Measurements from ENCODE around the gene AMH.

Gene AMH

GRCh38 chr19:2247433-2248101 is 1.6 kb upstream of the AMH start:
- FAIRE-seq (no peak), DNase-seq (ENCODE audit: insufficient read length, low spot score) (no peak)

- DNase-seq (ENCODE audit: insufficient read length, low spot score) (no peak), FAIRE-seq (no peak)
These were observed 750 bp upstream of the AMH start for GRCh38 chr19:2248136-2249009.

DNA sequence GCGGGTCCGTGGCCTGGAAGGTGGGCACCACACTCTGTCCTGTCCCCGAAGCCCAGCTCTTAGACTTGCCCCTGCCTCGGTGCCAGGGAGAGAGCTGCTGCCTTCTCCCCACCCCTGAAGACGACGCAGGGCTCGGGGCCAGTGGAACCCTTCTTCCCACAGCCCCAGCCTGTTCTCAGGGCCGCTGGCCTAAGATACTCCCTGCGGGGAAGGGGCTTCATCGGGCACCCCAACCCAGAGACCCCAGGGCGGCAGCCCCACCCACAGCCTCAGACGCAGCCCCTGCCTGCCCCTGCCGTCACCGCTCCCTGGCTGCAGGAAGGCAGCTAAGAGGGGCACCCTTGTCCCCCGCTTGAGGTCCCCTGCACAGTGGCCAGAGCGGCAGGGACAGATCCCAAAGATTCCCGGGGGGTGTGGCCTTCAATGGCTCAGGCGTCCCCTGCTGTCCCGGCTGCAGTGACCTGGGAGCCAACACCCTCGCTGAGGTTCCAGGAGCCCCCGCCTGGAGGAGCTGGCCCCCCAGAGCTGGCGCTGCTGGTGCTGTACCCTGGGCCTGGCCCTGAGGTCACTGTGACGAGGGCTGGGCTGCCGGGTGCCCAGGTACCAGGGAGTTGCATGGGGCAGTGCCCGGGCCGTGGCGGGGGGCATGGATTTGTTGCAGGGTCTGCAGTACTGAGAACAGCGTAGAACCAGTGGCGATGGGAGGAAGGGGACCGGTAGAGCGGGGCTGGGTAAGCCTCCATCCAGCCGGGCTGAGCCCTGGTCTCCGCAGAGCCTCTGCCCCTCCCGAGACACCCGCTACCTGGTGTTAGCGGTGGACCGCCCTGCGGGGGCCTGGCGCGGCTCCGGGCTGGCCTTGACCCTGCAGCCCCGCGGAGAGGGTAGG is 1.0 kb downstream of the AMH start:
- FAIRE-seq = no peak
- no peak for DNase-seq (ENCODE audit: insufficient read length, low spot score)

DNA sequence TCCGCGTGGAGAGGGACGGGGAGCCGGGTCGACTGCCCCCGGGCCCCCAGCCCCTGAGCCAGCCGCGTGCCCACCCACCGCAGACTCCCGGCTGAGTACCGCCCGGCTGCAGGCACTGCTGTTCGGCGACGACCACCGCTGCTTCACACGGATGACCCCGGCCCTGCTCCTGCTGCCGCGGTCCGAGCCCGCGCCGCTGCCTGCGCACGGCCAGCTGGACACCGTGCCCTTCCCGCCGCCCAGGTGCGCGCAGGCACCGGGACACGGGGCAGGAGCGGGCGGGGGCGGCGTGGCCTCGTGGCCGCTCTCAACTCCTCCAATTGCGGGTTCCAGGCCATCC is 1.6 kb downstream of the AMH start:
- DNase-seq (ENCODE audit: insufficient read length, low spot score) (no peak), FAIRE-seq (no peak)

- FAIRE-seq = no peak
- no peak for DNase-seq (ENCODE audit: insufficient read length, low spot score)
These were observed 2.3 kb downstream of the AMH start for GRCh38 chr19:2251106-2252054.

- FAIRE-seq (no peak), DNase-seq (ENCODE audit: insufficient read length, low spot score) (no peak)
These were observed 3.1 kb downstream of the AMH start for GRCh38 chr19:2252055-2252796.

GRCh38 chr19:2252797-2253105 is 3.6 kb downstream of the AMH start:
- no peak for DNase-seq (ENCODE audit: insufficient read length, low spot score)
- FAIRE-seq = no peak

DNA sequence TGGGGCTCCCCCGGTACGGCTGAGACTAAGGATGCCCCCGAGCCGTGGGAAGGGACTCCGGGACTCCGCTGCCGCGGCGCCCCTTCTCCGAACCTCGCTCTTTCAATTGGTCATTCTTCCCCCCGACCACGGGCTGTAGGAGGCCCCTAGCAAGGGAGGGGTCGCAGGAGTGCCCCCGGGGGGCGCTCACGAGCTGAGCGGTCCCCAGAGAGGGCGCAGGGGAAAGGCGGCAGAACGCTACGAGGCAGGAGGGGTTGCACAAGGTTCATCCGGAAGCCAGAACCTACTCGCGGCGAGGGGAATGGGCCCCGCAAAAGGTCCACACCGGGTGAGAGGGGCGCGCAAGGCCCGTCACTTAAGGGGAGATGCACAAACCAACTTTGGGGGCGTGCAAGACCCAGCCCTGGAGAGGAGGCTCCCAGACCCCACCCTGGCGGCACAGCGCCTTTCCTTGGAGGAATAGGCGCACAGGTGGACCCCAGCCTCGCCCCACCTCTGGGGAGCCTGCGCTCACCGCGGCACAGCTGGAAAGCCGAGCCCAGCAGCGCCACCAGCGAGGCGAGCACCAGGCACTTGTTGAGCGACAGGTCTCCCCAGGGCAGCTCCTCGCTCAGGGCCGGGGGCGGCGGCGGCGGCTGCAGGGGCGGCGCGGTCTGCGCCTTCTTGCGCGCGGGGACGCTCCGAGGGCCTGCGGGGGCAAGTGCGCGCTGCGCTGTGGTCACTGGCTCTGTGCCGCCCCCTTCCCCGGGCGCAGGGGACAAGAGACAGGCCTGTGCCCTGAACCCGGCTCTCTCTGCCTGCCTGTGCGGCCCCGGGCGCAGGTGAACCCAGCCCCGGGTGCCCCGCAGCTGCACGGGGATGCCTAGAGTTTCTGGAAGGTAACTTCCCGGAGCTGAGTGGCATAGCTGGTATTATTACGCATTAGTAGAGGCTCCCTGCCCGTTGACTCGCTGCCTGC is 4.3 kb downstream of the AMH start:
- DNase-seq (ENCODE audit: insufficient read length, low spot score) (no peak), FAIRE-seq (no peak)

- FAIRE-seq = no peak
These were observed 5.1 kb downstream of the AMH start for GRCh38 chr19:2254064-2254872.

DNA sequence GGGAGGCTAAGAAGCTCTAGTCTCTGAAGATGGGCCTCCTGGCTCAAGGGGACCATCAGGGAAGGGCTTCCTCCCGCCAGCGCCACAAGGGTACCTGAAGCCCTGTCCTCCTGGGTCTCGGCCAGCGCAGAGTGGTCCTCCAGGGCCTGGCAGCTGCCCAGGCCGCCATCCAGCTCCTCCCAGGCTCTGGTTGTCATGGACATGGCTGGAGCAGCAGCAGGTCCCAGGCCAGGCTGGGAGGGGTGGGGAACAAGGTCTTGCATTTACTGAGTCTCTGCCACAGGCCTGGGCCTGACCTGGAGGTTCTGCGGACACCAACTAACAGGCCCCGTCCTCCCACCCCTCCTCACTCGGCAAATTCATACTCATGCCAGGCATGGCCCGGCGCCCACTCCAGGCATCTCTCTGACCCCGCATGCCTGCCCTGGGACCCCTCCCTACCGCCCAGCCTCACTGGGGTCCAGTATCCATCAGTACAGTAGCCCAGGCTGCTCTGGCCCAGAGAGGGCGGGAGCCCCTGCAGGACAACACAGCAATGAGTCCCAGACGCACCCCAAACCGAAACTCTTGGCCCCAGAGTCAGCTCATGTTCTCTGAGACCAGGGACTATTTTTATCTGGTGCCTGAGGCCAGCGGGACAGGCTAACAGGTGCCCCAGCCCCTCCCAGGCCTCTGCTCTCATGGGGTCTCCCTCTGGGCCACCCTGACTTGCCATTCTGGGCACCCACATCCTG is 6.2 kb downstream of the AMH start:
- FAIRE-seq = no peak
- DNase-seq (ENCODE audit: insufficient read length, low spot score) = no peak

More at GRCh38 chr19:2254064-2254872, 5.1 kb downstream of the AMH start:
- DNase-seq (ENCODE audit: insufficient read length, low spot score) = no peak

- no peak for FAIRE-seq
- DNase-seq (ENCODE audit: insufficient read length, low spot score) = no peak
These were observed 7.0 kb downstream of the AMH start, which contains the start of gene JSRP1 for GRCh38 chr19:2255982-2256685. JSRP1 (minus strand) TSS chr19:2256417; CDS start chr19:2255314, 1,103 bp downstream.

- FAIRE-seq (no peak), DNase-seq (ENCODE audit: insufficient read length, low spot score) (no peak)
These were observed 10.2 kb downstream of the AMH start for GRCh38 chr19:2259336-2259735.

- FAIRE-seq = no peak
- DNase-seq (ENCODE audit: insufficient read length, low spot score) = no peak
These were observed 11.2 kb downstream of the AMH start for GRCh38 chr19:2260341-2260805.

DNA sequence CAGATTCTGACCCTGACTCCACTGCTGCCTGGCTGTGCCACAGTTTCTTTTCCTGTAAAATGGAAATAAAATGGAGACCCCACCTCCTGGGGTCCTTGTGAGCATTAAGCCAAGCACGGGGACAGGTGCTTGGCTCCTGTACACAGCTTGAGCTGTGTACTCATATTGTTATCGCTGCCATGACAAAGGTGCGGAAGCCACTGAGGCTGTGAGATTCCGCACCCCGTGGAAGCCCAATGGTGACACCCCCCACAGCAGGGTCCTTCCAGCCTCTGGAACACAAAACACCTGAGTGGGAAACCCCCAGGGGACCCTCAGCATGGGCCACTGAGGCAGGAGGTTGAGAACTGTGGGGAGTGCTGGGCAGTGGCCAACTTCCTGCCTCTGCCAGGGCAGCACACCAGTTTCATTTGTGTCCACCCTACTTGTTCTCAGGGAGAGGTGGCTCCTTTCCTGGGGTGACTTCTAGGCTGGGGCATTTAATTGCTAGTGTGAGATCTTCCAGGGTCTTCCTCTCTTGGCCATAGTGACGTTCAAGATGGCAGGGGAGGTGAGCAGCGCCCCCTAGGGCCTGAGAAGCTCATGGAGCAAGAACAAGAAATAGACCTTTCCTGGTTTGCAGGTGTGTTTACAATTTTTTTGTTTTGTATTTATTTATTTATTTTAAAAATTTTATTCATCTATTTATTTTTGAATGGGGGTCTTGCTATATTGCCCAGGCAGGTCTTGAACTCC is 12.5 kb downstream of the AMH start:
- DNase-seq (ENCODE audit: insufficient read length, low spot score) (no peak), FAIRE-seq (no peak)

DNA sequence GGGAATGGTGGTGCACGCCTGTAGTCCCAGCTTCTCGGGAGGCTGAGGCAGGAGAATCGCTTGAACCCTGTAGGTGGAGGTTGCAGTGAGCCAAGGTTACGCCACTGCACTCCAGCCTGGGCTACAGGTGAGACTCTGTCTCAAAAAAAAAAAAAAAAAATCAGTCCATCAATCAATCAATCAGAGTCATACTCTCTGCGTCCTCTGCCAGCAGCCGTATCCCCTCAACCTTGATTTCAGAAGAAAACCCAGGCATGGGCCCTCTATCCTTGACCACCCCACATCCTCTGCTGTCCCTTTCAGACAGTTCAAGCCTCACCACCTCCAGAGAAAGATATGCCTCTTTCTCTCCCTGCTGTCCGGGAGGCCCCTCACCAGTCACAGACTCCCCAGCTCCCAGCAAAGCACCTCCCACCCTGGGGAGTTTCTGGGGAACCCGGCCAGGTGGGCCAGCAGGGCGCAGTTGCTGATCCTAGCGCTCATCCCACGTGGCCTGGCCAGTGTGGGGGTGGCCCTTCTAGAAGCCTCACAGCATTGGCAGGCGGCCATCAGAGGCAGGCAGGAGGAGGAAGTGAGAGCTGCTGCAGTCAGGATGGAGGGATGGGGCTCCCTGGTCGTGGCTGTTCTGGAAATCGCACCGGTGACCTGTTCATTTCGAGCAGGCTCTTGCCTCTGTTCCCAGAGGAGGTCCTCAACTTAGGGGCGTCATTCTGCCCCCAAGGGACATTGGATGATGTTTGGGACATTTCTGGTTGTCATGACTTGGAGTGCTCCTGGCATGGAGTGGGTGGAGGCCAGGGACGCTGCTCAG is 17.3 kb downstream of the AMH start:
- DNase-seq (ENCODE audit: insufficient read length, low spot score) (no peak), FAIRE-seq (no peak)
